ENCODE measurements around the gene SIGLEC14. TPM values are rescaled to one million over a fixed set of nuclear protein-coding genes. Genes with fewer than 3 reads are reported as not detected.

Gene SIGLEC14
- total and polyA plus RNA-seq, 2 experiments from 2014 or later: not detected

- H3K27me3 ChIP-seq (ENCODE audit: insufficient read depth): peaks cover 34% of the 10 kb centered on the region
- Mint-ChIP-seq H3K36me3 (ENCODE audit: low read depth) (peaks cover 15% of the 10 kb centered on the region; the same call in 2 of the 3 replicates), H3K27me3 (ENCODE audit: insufficient read depth, low read depth, poor library complexity) (peaks cover 18% of the 10 kb centered on the region), H3K4me3 (no peak overlapping the region), H3K27ac (no peak overlapping the region), H3K9me3 (peaks cover 73% of the 10 kb centered on the region), H3K4me1 (peaks cover 6% of the 10 kb centered on the region)
- H3K4me1 ChIP-seq (ENCODE audit: insufficient read depth): peaks cover 3% of the 10 kb centered on the region; the same call in 1 of the 2 replicates
- no peaks in the 10 kb centered on the region for H3K79me2 ChIP-seq (replicated peaks; ENCODE audit: insufficient read depth)
- ATAC-seq (no peak), DNase-seq (ENCODE audit: low spot score) (no peak)
- H3K36me3 ChIP-seq (ENCODE audit: insufficient read depth): no peaks in the 10 kb centered on the region
- no peaks in the 10 kb centered on the region for H4K20me1 ChIP-seq (replicated peaks; ENCODE audit: insufficient read depth)
- H3K4me3 ChIP-seq: no peak overlapping the region
- no peaks in the 10 kb centered on the region for H3K9me2 ChIP-seq (ENCODE audit: insufficient read depth)
- TF ChIP-seq ZNF462 (CRISPR knock-in tag; IDR thresholded peaks at IDR 0.05): no peak
- TF ChIP-seq ZNF331 (CRISPR knock-in tag; IDR thresholded peaks at IDR 0.05; ENCODE audit: low read depth): no peak
- no peak for TF ChIP-seq POLR2AphosphoS5 (IDR thresholded peaks at IDR 0.05; ENCODE audit: low read depth)
- no peak for TF ChIP-seq EZH2phosphoT487 (IDR thresholded peaks at IDR 0.05; ENCODE audit: unreplicated experiment)
- no peak for TF ChIP-seq ZNF114 (CRISPR knock-in tag; IDR thresholded peaks at IDR 0.05)
- TF ChIP-seq JUNB (IDR thresholded peaks at IDR 0.05; ENCODE audit: unreplicated experiment): no peak
- TF ChIP-seq STAT1 (IDR thresholded peaks at IDR 0.05; ENCODE audit: unreplicated experiment): no peak
- TF ChIP-seq REST (IDR thresholded peaks at IDR 0.05; ENCODE audit: unreplicated experiment): no peak
- no peak for TF ChIP-seq ETS1 (IDR thresholded peaks at IDR 0.05)
- TF ChIP-seq NANOG (IDR thresholded peaks at IDR 0.05; ENCODE audit: borderline replicate concordance): no peak
- no peak overlapping the region for H3K4me2 ChIP-seq
- H3K27ac ChIP-seq (ENCODE audit: low read depth): no peak overlapping the region
- no peaks in the 10 kb centered on the region for H3F3A ChIP-seq (replicated peaks; ENCODE audit: low read depth)
- H2AFZ ChIP-seq: no peak overlapping the region
Observed at GRCh38 chr19:51599084-51599483, 47.5 kb downstream of the SIGLEC14 start.

Measured in GM23338 (cell line).